Right atrium auricular region (tissue), 2 donors: Measurements from ENCODE around the gene GALNS. TPM values are rescaled to one million over a fixed set of nuclear protein-coding genes. Genes with fewer than 3 reads are reported as not detected.
"Not testable (repeated sequence)": the region's sequence is repeated elsewhere in the genome, so short reads cannot be mapped to it uniquely, and the experiment has no call there.

Source experiments
- DNase-seq: peaks from one replicate; pipeline ENCODE4 v3.0.0-alpha.2; 2019; ENCODE audit warnings: low spot score
- H3K27ac ChIP-seq, 2 donors: fragments of 200-600 bp; sonication (generic); 1 replicate in 1 of 2; 2 replicates in 1 of 2; pipeline ENCODE4 v1.5.1; 2016 to 2019
- H3K27me3 ChIP-seq, 2 donors: fragments of 200-600 bp; sonication (generic); one replicate each; pipeline versions ENCODE4 v1.5.1 to v1.6.0; 2017 to 2019
- H3K36me3 ChIP-seq: fragments of 200-600 bp; sonication (generic); one replicate; pipeline ENCODE4 v1.5.1; 2016
- H3K4me1 ChIP-seq, 2 donors: fragments of 200-600 bp; sonication (generic); one replicate each; pipeline versions ENCODE4 v1.5.1 to v1.6.0; 2017 to 2019
- H3K4me3 ChIP-seq, 2 donors: fragments of 200-600 bp; sonication (generic); 1 replicate in 1 of 2; 2 replicates in 1 of 2; pipeline ENCODE4 v1.5.1; 2017 to 2019; ENCODE audit warnings: mild to moderate bottlenecking in 1 of 2, moderate library complexity in 1 of 2
- H3K9me3 ChIP-seq, 2 donors: fragments of 200-600 bp; sonication (generic); one replicate each; pipeline ENCODE4 v1.5.1; 2019
- total RNA-seq, 2 donors: library from RNA; depleted of rRNA; stranded (reverse); fragments of >200 nt; gene quantifications; one replicate each; pipeline ENCODE4 v1.1.0, GENCODE V29; 2016
- TF ChIP-seq, protein P1 (sequence below), 2 donors: fragments of 200-600 bp; sonication (generic); IDR thresholded peaks; one replicate each; pipeline ENCODE4 v1.5.1; 2019; ENCODE audit warnings: antibody characterized with exemption in 2 of 2

GALNS gene
- total RNA-seq, 2 donors from 2014 or later, result 12.6 to 18.8 TPM

DNA sequence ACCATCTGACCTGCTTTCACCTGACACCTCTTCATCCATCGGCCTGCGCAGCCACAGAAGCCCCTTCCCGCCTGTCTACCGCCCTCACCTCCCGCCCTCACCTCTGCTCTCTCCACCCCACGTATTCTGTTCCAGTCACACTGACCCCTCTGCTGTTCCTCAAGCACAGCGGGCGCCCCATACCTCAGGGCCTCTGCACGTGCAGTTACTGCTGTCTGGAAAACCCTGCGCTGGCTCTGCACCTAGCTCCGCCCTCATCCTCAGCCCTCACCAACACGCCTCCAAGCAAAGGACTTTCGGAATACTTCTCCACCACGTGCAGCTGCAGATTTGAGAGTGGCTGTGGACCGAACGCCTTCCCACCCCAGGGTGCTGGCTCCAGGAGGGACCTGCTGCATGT, 34.3 kb upstream of the GALNS start:
- Histone ChIP-seq H3K27ac (no peak overlapping the region), H3K4me3 (no peak overlapping the region), H3K36me3 (no peaks in the 10 kb centered on the region), H3K9me3 (no peaks in the 10 kb centered on the region), H3K4me1 (peaks cover 0 to 26% of the 10 kb centered on the region in 2 donors), H3K27me3 (no peaks in the 10 kb centered on the region)
- TF ChIP-seq, protein P1, sequence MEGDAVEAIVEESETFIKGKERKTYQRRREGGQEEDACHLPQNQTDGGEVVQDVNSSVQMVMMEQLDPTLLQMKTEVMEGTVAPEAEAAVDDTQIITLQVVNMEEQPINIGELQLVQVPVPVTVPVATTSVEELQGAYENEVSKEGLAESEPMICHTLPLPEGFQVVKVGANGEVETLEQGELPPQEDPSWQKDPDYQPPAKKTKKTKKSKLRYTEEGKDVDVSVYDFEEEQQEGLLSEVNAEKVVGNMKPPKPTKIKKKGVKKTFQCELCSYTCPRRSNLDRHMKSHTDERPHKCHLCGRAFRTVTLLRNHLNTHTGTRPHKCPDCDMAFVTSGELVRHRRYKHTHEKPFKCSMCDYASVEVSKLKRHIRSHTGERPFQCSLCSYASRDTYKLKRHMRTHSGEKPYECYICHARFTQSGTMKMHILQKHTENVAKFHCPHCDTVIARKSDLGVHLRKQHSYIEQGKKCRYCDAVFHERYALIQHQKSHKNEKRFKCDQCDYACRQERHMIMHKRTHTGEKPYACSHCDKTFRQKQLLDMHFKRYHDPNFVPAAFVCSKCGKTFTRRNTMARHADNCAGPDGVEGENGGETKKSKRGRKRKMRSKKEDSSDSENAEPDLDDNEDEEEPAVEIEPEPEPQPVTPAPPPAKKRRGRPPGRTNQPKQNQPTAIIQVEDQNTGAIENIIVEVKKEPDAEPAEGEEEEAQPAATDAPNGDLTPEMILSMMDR (IDR thresholded peaks at IDR 0.05), result no peak
- DNase-seq, result no peak

DNA sequence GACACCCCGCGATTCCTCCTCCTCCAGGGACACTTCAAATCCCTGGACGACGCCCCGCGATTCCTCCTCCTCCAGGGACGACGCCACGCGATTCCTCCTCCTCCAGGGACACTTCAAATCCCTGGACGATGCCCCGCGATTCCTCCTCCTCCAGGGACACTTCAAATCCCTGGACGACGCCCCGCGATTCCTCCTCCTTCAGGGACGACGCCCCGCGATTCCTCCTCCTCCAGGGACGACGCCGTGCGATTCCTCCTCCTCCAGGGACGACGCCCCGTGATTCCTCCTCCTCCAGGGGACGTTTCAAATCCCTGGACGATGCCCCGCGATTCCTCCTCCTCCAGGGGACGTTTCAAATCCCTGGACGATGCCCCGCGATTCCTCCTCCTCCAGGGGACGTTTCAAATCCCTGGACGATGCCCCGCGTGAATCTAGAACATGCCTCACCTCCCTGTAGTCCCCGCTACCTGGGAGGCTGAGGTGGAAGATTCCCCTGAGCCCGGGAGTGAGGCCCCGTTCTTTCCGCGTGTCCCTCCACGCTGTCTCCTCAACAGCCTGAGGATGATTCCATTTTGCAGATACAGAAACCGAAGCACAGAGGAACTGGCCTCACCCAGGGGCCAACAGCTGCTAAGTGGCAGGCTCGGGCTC, 33.1 kb upstream of the GALNS start:
- H3K9me3 ChIP-seq, DNase-seq, H3K36me3 ChIP-seq, H3K27me3 ChIP-seq, H3K27ac ChIP-seq, H3K4me3 ChIP-seq: not testable (repeated sequence)
- H3K4me1 ChIP-seq, result peaks cover 0 to 31% of the 10 kb centered on the region in 2 donors

DNA sequence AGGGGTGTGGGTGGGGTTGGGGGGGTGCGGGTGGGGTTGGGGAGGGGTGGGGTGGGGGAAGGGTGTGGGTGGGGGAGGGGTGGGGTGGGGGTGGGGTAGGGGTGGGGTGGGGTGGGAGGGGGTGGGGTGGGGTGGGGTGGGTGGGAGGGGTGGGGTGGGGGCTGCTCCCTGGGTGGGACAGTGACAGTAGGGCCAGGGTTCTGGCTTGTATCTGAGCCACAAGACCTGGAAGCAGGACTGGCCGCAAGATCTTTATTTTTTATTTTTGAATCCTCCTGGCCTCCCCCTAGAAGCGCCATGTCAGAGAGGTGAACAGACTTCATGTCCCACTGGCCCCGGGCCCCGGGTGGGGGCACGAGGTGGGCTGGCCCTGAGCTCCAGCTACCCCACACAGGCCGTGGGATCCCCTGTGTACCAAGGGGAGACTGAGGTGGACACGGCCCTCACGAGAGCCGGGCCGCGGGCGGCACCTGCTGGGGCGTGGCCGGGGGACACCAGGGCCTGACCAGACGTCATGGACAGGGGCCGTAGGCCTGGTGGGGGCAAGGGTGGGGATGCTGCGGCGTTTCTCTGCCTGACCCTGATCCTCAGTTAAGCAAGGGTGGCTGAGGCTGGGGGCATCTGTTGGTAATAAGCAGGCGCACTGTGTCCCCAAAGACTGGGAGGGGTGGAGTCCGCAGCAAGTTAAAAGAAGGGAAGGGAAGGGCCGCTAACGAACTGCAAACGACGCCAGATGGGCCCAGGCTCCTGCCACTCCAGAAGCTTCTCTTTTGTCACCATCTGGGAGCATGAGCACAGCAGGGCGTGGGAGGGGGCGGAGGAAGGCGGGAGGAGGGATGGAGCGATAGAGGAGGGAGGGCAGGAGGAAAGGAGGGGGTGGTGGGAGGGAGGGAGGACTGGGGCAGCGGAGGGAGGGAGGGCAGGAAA, 32.0 kb upstream of the GALNS start:
- no peak overlapping the region for H3K4me3 ChIP-seq
- peak overlapping the region; percentile 51 to 60 for H3K27ac ChIP-seq
- H3K9me3 ChIP-seq, result no peaks in the 10 kb centered on the region
- peaks cover 6% of the 10 kb centered on the region for H3K36me3 ChIP-seq
- no peaks in the 10 kb centered on the region for H3K27me3 ChIP-seq
- DNase-seq, result no peak
- TF ChIP-seq, protein P1 (IDR thresholded peaks at IDR 0.05), result no peak
- peaks cover 0 to 31% of the 10 kb centered on the region in 2 donors for H3K4me1 ChIP-seq

DNA sequence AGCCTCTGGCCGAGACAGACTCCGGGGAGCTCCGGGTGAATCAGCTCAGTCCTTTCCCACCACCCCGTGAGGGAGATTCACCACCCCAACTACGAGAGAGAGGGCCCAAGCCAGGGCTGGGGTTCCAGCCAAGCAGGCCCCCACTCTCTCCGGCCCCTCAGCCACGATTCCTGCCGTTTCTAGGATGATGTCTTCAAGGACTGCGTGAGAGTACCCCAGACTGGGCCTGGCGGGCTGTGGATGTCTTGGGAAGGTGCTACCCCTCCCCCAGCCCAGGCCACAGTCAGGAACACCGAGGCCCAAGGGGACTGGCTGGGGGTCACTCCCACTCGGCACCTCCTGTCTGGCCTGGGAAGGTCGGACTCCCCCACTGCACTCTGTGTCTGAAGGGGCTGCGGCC, 31.3 kb upstream of the GALNS start:
- Histone ChIP-seq H3K4me3 (no peak overlapping the region), H3K9me3 (no peaks in the 10 kb centered on the region), H3K27me3 (no peaks in the 10 kb centered on the region), H3K27ac (peak overlapping the region; percentile 38 to 69), H3K36me3 (peaks cover 6% of the 10 kb centered on the region), H3K4me1 (peaks cover 0 to 31% of the 10 kb centered on the region in 2 donors)
- no peak for DNase-seq
- TF ChIP-seq, protein P1 (IDR thresholded peaks at IDR 0.05), result no peak

DNA sequence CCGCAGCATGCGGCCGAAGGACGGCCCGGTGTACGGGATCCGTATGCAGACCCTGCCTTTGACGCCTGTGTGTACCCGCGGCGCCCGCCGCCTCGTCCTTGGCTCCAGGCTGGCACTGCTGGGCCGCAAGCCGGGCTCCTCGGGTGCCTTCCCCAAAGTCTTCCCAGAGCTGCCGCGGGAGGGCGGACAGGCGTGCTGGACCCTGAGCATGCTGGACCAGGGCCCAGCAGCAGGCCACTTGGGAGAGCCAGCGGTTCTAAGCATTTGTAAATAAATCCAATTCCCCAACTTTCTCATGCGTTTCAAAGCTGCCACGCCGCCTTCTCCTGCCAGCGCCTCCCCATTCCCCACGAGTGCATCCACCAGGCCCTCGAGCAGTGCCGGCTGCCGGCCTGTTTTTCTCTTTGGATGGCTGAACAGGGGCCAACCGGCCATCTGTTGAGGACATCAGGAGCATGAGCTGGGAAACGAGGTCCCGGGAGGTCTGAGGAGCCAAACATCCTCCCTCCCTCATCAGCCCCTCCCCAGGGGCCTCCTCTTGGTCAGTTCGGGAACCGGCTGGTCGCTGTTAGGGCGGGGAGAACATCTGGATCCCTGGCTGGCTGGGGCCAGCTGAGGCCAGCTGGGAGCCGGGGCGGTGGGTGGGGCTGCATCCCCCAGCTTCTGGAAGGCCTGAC, 30.2 kb upstream of the GALNS start:
- no peak overlapping the region for H3K4me3 ChIP-seq
- TF ChIP-seq, protein P1 (IDR thresholded peaks at IDR 0.05), result peak in 1 of 2 donors; percentile 50
- H3K36me3 ChIP-seq, result peaks cover 6% of the 10 kb centered on the region

DNA sequence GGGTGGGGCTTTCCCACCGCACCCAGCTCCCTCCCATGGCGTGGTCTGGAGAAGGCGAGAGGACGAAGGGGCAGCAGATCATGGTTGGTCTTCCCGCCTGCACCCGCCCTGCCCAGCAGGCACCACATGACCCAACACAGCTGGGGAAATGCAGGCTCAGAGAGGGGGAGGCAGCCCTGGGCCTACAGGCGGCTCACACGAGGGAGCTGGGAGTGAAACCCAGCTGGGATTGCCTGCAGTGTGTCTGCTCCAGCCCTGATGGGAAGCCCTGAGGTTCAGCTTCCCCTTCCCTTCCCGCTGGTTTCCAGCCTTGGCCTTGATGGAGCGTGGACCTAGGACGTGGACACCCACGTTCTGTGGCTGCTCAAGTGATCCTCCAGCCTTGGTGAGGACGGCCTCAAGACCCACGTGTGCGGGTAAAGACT, 29.7 kb upstream of the GALNS start:
- H3K36me3 ChIP-seq, result peaks cover 6% of the 10 kb centered on the region
- no peaks in the 10 kb centered on the region for H3K27me3 ChIP-seq
- TF ChIP-seq, protein P1 (IDR thresholded peaks at IDR 0.05), result no peak
- peak overlapping the region; percentile 38 to 69 for H3K27ac ChIP-seq
- H3K4me1 ChIP-seq, result peaks cover 0 to 36% of the 10 kb centered on the region in 2 donors
- H3K4me3 ChIP-seq, result no peak overlapping the region
- DNase-seq, result no peak
- H3K9me3 ChIP-seq, result no peaks in the 10 kb centered on the region

More for the DNA sequence above, 30.2 kb upstream of the GALNS start:
- no peaks in the 10 kb centered on the region for H3K27me3 ChIP-seq
- H3K27ac ChIP-seq, result peak overlapping the region; percentile 38 to 69
- peak; percentile 72 for DNase-seq
- peaks cover 0 to 34% of the 10 kb centered on the region in 2 donors for H3K4me1 ChIP-seq
- H3K9me3 ChIP-seq, result no peaks in the 10 kb centered on the region
